LNCaP clone FGC (cell line): Measurements from ENCODE around the gene TMEM131L.

Experiments
- DNase-seq: peaks from one replicate; pipeline ENCODE4 v3.0.0-alpha.2; 2011; ENCODE audit warnings: low read depth
- H3K4me3 ChIP-seq: 2 replicates; pipeline ENCODE4 v1.5.1; 2011; ENCODE audit warnings: mild to moderate bottlenecking, low read depth, low read length, control low read depth
- CTCF ChIP-seq: IDR thresholded peaks from 2 replicates; pipeline ENCODE4 v1.5.1; 2012; ENCODE audit warnings: mild to moderate bottlenecking; ENCODE audit not compliant: control insufficient read depth, insufficient read depth; ENCODE audit errors: extremely low read depth

TMEM131L gene

GRCh38 chr4:153549405-153549804 lies 83.2 kb downstream of the TMEM131L start:
- TF ChIP-seq CTCF: no peak
- DNase-seq: no peak
- H3K4me3 ChIP-seq: no peak overlapping the region

- DNase-seq: no peak
- no peak overlapping the region for H3K4me3 ChIP-seq
- TF ChIP-seq CTCF: no peak
These were observed 87.1 kb downstream of the TMEM131L start for GRCh38 chr4:153553155-153553818.

GRCh38 chr4:153553819-153554170 lies 87.6 kb downstream of the TMEM131L start:
- H3K4me3 ChIP-seq: no peak overlapping the region
- no peak for DNase-seq
- no peak for TF ChIP-seq CTCF

GRCh38 chr4:153555730-153556434 lies 89.7 kb downstream of the TMEM131L start:
- no peak for TF ChIP-seq CTCF
- DNase-seq: no peak
- H3K4me3 ChIP-seq: no peak overlapping the region

- no peak for TF ChIP-seq CTCF
- no peak overlapping the region for H3K4me3 ChIP-seq
- peak; percentile 95 for DNase-seq
These were observed 90.3 kb downstream of the TMEM131L start for GRCh38 chr4:153556435-153556815.

GRCh38 chr4:153560908-153561307 lies 94.7 kb downstream of the TMEM131L start:
- no peak overlapping the region for H3K4me3 ChIP-seq
- no peak for TF ChIP-seq CTCF
- DNase-seq: no peak
